Measurements from ENCODE around the gene INPP5J.

GRCh38 chr22:31120230-31120629 lies 2.5 kb upstream of the INPP5J start:
- TF ChIP-seq, protein P1, sequence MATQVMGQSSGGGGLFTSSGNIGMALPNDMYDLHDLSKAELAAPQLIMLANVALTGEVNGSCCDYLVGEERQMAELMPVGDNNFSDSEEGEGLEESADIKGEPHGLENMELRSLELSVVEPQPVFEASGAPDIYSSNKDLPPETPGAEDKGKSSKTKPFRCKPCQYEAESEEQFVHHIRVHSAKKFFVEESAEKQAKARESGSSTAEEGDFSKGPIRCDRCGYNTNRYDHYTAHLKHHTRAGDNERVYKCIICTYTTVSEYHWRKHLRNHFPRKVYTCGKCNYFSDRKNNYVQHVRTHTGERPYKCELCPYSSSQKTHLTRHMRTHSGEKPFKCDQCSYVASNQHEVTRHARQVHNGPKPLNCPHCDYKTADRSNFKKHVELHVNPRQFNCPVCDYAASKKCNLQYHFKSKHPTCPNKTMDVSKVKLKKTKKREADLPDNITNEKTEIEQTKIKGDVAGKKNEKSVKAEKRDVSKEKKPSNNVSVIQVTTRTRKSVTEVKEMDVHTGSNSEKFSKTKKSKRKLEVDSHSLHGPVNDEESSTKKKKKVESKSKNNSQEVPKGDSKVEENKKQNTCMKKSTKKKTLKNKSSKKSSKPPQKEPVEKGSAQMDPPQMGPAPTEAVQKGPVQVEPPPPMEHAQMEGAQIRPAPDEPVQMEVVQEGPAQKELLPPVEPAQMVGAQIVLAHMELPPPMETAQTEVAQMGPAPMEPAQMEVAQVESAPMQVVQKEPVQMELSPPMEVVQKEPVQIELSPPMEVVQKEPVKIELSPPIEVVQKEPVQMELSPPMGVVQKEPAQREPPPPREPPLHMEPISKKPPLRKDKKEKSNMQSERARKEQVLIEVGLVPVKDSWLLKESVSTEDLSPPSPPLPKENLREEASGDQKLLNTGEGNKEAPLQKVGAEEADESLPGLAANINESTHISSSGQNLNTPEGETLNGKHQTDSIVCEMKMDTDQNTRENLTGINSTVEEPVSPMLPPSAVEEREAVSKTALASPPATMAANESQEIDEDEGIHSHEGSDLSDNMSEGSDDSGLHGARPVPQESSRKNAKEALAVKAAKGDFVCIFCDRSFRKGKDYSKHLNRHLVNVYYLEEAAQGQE (IDR thresholded peaks at IDR 0.05; ENCODE audit: unreplicated experiment) = no peak
- TF ChIP-seq EZH2 (IDR thresholded peaks at IDR 0.05; ENCODE audit: low read depth, unreplicated experiment) = no peak
- no peak for TF ChIP-seq CTCF (conservative IDR thresholded peaks at IDR 0.05; ENCODE audit: low read depth in 2 of 2)
- TF ChIP-seq POLR2AphosphoS5 (IDR thresholded peaks at IDR 0.05; ENCODE audit: low read depth) = no peak
- TF ChIP-seq NANOG (IDR thresholded peaks at IDR 0.05; ENCODE audit: borderline replicate concordance) = no peak
- TF ChIP-seq ZNF114 (CRISPR knock-in tag; IDR thresholded peaks at IDR 0.05) = no peak
- TF ChIP-seq EZH2phosphoT487 (IDR thresholded peaks at IDR 0.05; ENCODE audit: unreplicated experiment) = no peak
- no peak for TF ChIP-seq JUNB (IDR thresholded peaks at IDR 0.05; ENCODE audit: unreplicated experiment)
- TF ChIP-seq ETS1 (IDR thresholded peaks at IDR 0.05) = no peak
- TF ChIP-seq, protein P2, sequence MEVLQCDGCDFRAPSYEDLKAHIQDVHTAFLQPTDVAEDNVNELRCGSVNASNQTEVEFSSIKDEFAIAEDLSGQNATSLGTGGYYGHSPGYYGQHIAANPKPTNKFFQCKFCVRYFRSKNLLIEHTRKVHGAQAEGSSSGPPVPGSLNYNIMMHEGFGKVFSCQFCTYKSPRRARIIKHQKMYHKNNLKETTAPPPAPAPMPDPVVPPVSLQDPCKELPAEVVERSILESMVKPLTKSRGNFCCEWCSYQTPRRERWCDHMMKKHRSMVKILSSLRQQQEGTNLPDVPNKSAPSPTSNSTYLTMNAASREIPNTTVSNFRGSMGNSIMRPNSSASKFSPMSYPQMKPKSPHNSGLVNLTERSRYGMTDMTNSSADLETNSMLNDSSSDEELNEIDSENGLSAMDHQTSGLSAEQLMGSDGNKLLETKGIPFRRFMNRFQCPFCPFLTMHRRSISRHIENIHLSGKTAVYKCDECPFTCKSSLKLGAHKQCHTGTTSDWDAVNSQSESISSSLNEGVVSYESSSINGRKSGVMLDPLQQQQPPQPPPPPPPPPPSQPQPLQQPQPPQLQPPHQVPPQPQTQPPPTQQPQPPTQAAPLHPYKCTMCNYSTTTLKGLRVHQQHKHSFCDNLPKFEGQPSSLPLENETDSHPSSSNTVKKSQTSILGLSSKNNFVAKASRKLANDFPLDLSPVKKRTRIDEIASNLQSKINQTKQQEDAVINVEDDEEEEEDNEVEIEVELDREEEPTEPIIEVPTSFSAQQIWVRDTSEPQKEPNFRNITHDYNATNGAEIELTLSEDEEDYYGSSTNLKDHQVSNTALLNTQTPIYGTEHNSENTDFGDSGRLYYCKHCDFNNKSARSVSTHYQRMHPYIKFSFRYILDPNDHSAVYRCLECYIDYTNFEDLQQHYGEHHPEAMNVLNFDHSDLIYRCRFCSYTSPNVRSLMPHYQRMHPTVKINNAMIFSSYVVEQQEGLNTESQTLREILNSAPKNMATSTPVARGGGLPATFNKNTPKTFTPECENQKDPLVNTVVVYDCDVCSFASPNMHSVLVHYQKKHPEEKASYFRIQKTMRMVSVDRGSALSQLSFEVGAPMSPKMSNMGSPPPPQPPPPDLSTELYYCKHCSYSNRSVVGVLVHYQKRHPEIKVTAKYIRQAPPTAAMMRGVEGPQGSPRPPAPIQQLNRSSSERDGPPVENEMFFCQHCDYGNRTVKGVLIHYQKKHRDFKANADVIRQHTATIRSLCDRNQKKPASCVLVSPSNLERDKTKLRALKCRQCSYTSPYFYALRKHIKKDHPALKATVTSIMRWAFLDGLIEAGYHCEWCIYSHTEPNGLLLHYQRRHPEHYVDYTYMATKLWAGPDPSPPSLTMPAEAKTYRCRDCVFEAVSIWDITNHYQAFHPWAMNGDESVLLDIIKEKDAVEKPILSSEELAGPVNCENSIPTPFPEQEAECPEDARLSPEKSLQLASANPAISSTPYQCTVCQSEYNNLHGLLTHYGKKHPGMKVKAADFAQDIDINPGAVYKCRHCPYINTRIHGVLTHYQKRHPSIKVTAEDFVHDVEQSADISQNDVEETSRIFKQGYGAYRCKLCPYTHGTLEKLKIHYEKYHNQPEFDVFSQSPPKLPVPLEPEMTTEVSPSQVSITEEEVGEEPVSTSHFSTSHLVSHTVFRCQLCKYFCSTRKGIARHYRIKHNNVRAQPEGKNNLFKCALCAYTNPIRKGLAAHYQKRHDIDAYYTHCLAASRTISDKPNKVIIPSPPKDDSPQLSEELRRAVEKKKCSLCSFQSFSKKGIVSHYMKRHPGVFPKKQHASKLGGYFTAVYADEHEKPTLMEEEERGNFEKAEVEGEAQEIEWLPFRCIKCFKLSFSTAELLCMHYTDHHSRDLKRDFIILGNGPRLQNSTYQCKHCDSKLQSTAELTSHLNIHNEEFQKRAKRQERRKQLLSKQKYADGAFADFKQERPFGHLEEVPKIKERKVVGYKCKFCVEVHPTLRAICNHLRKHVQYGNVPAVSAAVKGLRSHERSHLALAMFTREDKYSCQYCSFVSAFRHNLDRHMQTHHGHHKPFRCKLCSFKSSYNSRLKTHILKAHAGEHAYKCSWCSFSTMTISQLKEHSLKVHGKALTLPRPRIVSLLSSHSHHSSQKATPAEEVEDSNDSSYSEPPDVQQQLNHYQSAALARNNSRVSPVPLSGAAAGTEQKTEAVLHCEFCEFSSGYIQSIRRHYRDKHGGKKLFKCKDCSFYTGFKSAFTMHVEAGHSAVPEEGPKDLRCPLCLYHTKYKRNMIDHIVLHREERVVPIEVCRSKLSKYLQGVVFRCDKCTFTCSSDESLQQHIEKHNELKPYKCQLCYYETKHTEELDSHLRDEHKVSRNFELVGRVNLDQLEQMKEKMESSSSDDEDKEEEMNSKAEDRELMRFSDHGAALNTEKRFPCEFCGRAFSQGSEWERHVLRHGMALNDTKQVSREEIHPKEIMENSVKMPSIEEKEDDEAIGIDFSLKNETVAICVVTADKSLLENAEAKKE (CRISPR knock-in tag; IDR thresholded peaks at IDR 0.05) = no peak

Data from GM23338 (cell line).